Measurements from ENCODE around the gene MLXIP.
"Not testable (repeated sequence)": the region's sequence is repeated elsewhere in the genome, so short reads cannot be mapped to it uniquely, and the experiment has no call there.

The MLXIP gene

GRCh38 chr12:122145505-122146330 is 67.2 kb downstream of the MLXIP start:
- DNase-seq (ENCODE audit: low read depth in 2 of 3, low spot score in 1 of 3): no peak

- no peak for DNase-seq (ENCODE audit: low read depth in 2 of 3, low spot score in 1 of 3)
These were observed 69.1 kb downstream of the MLXIP start for GRCh38 chr12:122147514-122148290.

GRCh38 chr12:122148657-122149056 is 70.1 kb downstream of the MLXIP start:
- no peak for DNase-seq (ENCODE audit: low read depth in 2 of 3, low spot score in 1 of 3)

- no peak for DNase-seq (ENCODE audit: low read depth in 2 of 3, low spot score in 1 of 3)
These were observed 71.6 kb downstream of the MLXIP start for GRCh38 chr12:122150127-122150681.

GRCh38 chr12:122152754-122153153 is 74.2 kb downstream of the MLXIP start:
- no peak for DNase-seq (ENCODE audit: low read depth in 2 of 3, low spot score in 1 of 3)

DNA sequence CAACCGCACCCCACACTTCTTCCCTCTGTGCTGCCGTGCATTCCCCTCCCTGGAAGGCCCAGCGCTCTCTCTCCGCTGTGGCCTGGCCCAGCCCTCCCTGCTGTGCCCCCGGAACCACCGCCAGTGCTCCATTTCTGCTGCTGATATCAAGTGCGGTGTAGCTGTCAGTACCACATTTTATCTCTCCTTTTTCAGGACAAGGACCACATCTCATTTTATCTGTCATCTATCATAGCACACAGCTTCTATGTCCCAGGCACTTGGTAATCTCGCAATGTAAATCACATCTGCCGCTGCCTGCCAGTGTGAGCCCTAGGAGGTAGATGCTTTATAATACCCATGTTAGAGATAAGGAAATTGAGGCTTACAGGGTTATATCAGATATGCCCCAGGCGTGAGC is 77.1 kb downstream of the MLXIP start:
- no peak for DNase-seq (ENCODE audit: low read depth in 2 of 3, low spot score in 1 of 3)

DNA sequence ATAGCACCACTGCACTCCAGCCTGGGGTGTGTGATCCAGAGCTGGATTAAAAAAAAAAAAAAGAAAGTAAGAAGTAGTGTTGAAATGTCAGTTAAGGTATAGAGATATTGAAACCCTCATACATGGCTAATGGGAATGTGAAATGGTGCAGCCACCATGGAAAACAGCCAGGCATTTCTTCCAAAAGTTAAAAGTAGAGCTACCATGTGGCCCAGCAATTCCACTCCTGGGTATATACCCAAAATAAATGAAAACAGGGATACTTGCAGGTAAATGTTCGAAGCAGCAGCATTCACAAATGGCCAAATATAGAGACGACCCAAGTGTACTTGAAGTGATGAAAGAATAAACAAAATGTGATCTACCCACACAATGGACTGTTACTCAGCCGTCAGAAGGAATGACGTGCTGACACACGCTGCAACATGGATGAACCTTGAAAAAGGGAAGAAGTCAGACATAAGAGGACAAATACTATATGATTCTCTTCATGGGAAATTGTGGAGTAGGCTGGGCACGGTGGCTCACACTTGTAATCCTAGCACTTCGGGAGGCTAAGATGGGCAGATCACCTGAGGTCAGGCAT is 80.2 kb downstream of the MLXIP start:
- DNase-seq (ENCODE audit: low read depth in 2 of 3, low spot score in 1 of 3): no peak

- no peak for DNase-seq (ENCODE audit: low read depth in 2 of 3, low spot score in 1 of 3)
These were observed 81.3 kb downstream of the MLXIP start for GRCh38 chr12:122159882-122160281.

DNA sequence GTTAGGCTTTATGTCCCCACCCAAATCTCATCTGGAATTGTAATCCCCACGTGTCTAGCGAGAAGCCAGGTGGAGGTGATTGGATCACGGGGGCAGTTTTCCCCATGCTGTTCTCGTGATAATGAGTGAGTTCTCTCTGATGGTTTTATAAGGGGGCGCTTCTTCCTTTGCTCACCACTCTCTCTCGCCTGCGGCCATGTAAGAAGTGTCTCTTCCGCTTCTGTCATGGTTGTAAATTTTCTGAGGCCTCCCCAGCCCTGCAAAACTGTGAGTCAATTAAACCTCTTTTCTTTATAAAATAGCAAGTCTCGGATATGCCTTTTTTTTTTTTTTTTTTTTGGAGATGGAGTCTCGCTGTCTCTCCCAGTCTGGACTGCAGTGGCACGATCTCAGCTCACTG is 82.2 kb downstream of the MLXIP start:
- no peak for DNase-seq (ENCODE audit: low read depth in 2 of 3, low spot score in 1 of 3)

DNA sequence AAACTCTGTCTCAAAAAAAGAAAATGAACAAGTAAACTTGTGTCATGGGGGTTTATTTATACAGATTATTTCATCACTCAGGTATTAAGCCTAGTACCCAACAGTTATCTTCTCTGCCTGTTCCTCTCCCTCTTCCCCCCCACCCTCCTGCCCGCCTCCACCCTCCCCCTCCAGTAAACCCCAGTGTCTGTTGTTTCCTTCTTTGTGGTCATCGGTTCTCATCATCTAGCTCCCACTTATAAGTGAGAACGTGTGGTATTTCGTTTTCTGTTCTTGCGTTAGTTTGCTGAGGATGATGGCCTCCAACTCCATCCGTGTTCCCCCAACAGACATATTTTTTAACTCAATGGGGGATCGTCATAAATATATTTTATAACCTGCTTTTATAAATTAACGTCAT is 83.1 kb downstream of the MLXIP start:
- no peak for DNase-seq (ENCODE audit: low read depth in 2 of 3, low spot score in 1 of 3)

DNA sequence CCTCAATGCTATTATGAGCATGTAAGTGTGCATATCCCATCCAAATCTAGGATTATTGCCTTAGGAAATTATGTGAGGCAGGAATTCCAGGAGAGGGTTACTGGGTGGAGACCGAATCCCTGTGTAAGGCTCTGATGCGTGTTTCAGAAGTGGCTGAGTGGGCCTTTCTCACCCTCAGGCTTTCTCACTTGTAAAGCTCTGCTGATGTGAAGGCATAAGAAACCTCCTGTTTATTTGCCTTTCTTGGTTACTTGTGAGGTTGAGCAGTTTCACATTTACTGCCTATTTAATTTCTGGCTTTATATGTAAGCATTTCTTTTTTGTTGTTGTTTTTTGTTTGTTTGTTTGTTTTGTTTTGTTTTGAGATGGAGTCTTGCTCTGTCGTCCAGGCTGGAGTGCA is 84.4 kb downstream of the MLXIP start:
- DNase-seq (ENCODE audit: low read depth in 2 of 3, low spot score in 1 of 3): no peak

- DNase-seq (ENCODE audit: low read depth in 2 of 3, low spot score in 1 of 3): peak in 2 of 3 donors; percentile 30 to 64
These were observed 88.1 kb downstream of the MLXIP start for GRCh38 chr12:122166422-122167349.

GRCh38 chr12:122167356-122167925 is 88.9 kb downstream of the MLXIP start:
- DNase-seq (ENCODE audit: low read depth in 2 of 3, low spot score in 1 of 3): no peak

DNA sequence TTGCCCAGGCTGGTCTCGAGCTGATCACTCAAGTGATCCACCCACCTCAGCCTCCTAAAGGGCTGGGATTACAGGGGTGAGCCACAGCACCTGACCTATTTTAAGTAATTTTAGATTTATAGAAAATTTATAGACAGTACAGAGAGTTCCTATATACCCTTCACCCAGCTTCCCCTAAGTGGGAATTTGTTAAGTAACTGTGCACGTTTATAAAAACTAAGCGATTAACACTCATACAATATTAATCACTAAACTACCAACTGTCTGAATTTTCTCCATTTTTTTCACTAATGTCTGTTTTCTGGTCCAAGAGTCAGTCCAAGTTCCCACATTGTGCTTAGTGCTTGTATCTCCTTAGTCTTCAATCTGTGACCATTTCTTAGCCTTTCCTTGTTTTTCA is 89.9 kb downstream of the MLXIP start:
- no peak for DNase-seq (ENCODE audit: low read depth in 2 of 3, low spot score in 1 of 3)

- DNase-seq (ENCODE audit: low read depth in 2 of 3, low spot score in 1 of 3): no peak
These were observed 92.8 kb downstream of the MLXIP start for GRCh38 chr12:122171399-122171798.

GRCh38 chr12:122172262-122172939 is 93.8 kb downstream of the MLXIP start:
- DNase-seq (ENCODE audit: low read depth in 2 of 3, low spot score in 1 of 3): no peak

GRCh38 chr12:122174155-122174845 is 95.7 kb downstream of the MLXIP start, which contains the start of gene IL31:
Gene IL31, minus strand, starts transcription at chr12:122174221. Its CDS starts 49 bp downstream, at chr12:122174172.
- DNase-seq (ENCODE audit: low read depth in 2 of 3, low spot score in 1 of 3): no peak

GRCh38 chr12:122176473-122176872 is 97.9 kb downstream of the MLXIP start:
- DNase-seq (ENCODE audit: low read depth in 2 of 3, low spot score in 1 of 3): not testable (repeated sequence)

All from stimulated activated CD4-positive, alpha-beta T cell treated with anti-CD3 and anti-CD28 coated beads, Interleukin-12 subunit alpha, Interleukin-12 subunit beta, amount 100 ng/mL, for 48 hours (primary cell).